Esophagus muscularis mucosa (tissue), 4 donors: ENCODE results near the gene ACER3.

ENCODE experiments used
- EP300 ChIP-seq: sonication (generic); formaldehyde crosslinking; IDR thresholded peaks from one replicate; pipeline ENCODE4 v1.6.1; 2017; ENCODE audit warnings: antibody characterized with exemption
- POLR2A ChIP-seq: fragments of 450-650 bp; IDR thresholded peaks from one replicate; pipeline ENCODE4 v1.6.1; 2017; ENCODE audit warnings: antibody characterized with exemption, moderate library complexity, mild to moderate bottlenecking, low read depth
- POLR2AphosphoS5 ChIP-seq, 2 donors: sonication (generic); formaldehyde crosslinking; IDR thresholded peaks; one replicate each; pipeline ENCODE4 v1.6.1; 2017; ENCODE audit warnings: antibody characterized with exemption in 2 of 2
- TF ChIP-seq, protein P1 (sequence below), 3 experiments: fragments of 200-600 bp in 2 of 3; fragments of 450-650 bp in 1 of 3; sonication (generic) in 2 of 3; IDR thresholded peaks; one replicate each; pipeline ENCODE4 v1.5.1; 2017 to 2019; ENCODE audit warnings: antibody characterized with exemption in 3 of 3, mild to moderate bottlenecking in 2 of 3, moderate library complexity in 1 of 3

DNA sequence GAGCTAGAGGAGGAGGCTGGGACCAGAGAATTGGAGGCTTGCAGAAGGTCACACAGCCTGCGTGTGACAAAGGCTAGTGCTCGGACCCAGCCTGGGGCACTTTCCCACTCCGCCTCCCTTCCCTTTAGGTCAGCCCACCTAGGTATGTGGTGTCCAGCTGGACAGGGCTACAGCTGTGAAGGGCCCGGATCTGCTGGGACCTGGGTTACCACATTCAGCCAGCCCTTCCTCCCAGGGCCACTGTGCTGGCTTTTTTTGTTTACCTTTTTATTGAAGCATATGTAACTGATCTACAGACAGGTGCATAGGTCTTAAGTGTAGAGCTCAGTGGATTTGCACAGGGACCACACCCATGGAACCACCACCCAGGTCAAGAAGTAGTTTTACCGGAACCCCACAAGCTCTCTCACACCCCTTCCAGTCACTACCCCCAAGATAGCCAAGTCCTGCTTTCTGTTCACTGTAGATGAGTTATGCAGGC is 214.7 kb downstream of the ACER3 start:
- TF ChIP-seq, protein P1, sequence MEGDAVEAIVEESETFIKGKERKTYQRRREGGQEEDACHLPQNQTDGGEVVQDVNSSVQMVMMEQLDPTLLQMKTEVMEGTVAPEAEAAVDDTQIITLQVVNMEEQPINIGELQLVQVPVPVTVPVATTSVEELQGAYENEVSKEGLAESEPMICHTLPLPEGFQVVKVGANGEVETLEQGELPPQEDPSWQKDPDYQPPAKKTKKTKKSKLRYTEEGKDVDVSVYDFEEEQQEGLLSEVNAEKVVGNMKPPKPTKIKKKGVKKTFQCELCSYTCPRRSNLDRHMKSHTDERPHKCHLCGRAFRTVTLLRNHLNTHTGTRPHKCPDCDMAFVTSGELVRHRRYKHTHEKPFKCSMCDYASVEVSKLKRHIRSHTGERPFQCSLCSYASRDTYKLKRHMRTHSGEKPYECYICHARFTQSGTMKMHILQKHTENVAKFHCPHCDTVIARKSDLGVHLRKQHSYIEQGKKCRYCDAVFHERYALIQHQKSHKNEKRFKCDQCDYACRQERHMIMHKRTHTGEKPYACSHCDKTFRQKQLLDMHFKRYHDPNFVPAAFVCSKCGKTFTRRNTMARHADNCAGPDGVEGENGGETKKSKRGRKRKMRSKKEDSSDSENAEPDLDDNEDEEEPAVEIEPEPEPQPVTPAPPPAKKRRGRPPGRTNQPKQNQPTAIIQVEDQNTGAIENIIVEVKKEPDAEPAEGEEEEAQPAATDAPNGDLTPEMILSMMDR (IDR thresholded peaks at IDR 0.05): no peak
- no peak for TF ChIP-seq EP300
- TF ChIP-seq POLR2A: no peak
- TF ChIP-seq POLR2AphosphoS5 (IDR thresholded peaks at IDR 0.05): no peak
